Measurements from ENCODE around the gene CD1C. TPM values are rescaled to one million over a fixed set of nuclear protein-coding genes. Genes with fewer than 3 reads are reported as not detected.

CD1C gene
- total and polyA plus RNA-seq, 10 of the 15 experiments (the other 5 are each of a cell fraction or from before 2014, with no cell fraction given) = 0.82 to 19.0 (median 9.2) TPM

- TF ChIP-seq RELB (IDR thresholded peaks at IDR 0.05; ENCODE audit: low read depth) (0 out of 2 replicates have a peak, but pooled peaks have one; percentile 34), EP300 (IDR thresholded peaks at IDR 0.05; ENCODE audit: borderline replicate concordance in 1 of 2, control insufficient read depth in 1 of 2, low read depth in 2 of 2, low read length in 2 of 2) (no peak; a peak in 1 of 4 replicates), MTA2 (IDR thresholded peaks at IDR 0.05; ENCODE audit: low read depth) (peak; percentile 25; the same call in 1 of the 2 replicates), MYB (IDR thresholded peaks at IDR 0.05; ENCODE audit: borderline replicate concordance, low read depth, low read length) (no peak), JUNB (IDR thresholded peaks at IDR 0.05) (peak; percentile 72), DPF2 (IDR thresholded peaks at IDR 0.05) (0 out of 2 replicates have a peak, but pooled peaks have one; percentile 14)
These were observed 34.7 kb downstream of the CD1C start (continued) for GRCh38 chr1:158324395-158324794.

GRCh38 chr1:158327481-158327880 is 37.8 kb downstream of the CD1C start:
- Histone ChIP-seq H3K4me3 (no peak overlapping the region), H3K4me1 (ENCODE audit: control insufficient read depth, insufficient read depth, low read length) (peaks cover 9% of the 10 kb centered on the region), H3K27ac (ENCODE audit: control insufficient read depth, insufficient read depth) (no peak overlapping the region), H3K36me3 (ENCODE audit: control insufficient read depth in 2 of 2, insufficient read depth in 2 of 2, low read length in 1 of 2) (no peaks in the 10 kb centered on the region), H3K4me2 (ENCODE audit: control insufficient read depth, insufficient read depth) (no peak overlapping the region), H4K20me1 (ENCODE audit: control insufficient read depth, insufficient read depth) (no peaks in the 10 kb centered on the region), H2AFZ (ENCODE audit: control insufficient read depth, low read depth, low read length) (no peak overlapping the region), H3K27me3 (replicated peaks in 1 of 2; ENCODE audit: control insufficient read depth in 2 of 2, insufficient read depth in 2 of 2, low read length in 1 of 2) (no peaks in the 10 kb centered on the region), H3K9me3 (replicated peaks; ENCODE audit: control insufficient read depth, insufficient read depth, low read length) (peaks cover 4% of the 10 kb centered on the region; the same call in 1 of the 3 replicates), H3K9ac (ENCODE audit: control insufficient read depth, insufficient read depth, low read length) (no peak overlapping the region), H3K79me2 (ENCODE audit: control insufficient read depth, insufficient read depth, low read length) (no peaks in the 10 kb centered on the region)
- DNase-seq (ENCODE audit: low read depth, low spot score) (no peak), FAIRE-seq (no peak), ATAC-seq (no peak)
- no TSS peak for BruUV-seq (replicated peaks)
- TF ChIP-seq NKRF (conservative IDR thresholded peaks at IDR 0.05) = no peak
- no peak for TF ChIP-seq FOS (IDR thresholded peaks at IDR 0.05; ENCODE audit: borderline replicate concordance, extremely low read depth, insufficient read length)
- no peak for TF ChIP-seq MXI1 (IDR thresholded peaks at IDR 0.05; ENCODE audit: low read depth, low read length)
- ChIA-PET CTCF (interaction anchor here (0.7 to 12.2 kb wide), 7 partner anchors 10 to 671 kb away, joined by 3 to 267 read pairs (median 4); no protein-coding TSS in a partner anchor), POLR2A (no interaction called here), SMC1A (ENCODE audit: uncharacterized antibody, unreplicated experiment) (interaction anchor here (0.8 to 6.8 kb wide), 4 partner anchors 33 to 123 kb away, joined by 3 to 172 read pairs (median 64); no protein-coding TSS in a partner anchor), RAD21 (ENCODE audit: unreplicated experiment) (interaction anchor here (1.0 to 10.6 kb wide), 4 partner anchors 37 to 123 kb away, joined by 3 to 179 read pairs (median 48); partner anchors contain the start of gene CD1C)
- in situ Hi-C loops (cut with MboI) (no loop called here), intact Hi-C loops (cut with micrococcal nuclease; ENCODE audit: unreplicated experiment) (no loop called here)

All from GM12878 (cell line).